CD4-positive, alpha-beta T cell treated with Interleukin-15 for 1 hour (primary cell): ENCODE data around the gene HEXIM2.

Experiments used
- DNase-seq: peaks from one replicate; pipeline ENCODE4 v3.0.0-alpha.2; 2020

Gene HEXIM2

DNA sequence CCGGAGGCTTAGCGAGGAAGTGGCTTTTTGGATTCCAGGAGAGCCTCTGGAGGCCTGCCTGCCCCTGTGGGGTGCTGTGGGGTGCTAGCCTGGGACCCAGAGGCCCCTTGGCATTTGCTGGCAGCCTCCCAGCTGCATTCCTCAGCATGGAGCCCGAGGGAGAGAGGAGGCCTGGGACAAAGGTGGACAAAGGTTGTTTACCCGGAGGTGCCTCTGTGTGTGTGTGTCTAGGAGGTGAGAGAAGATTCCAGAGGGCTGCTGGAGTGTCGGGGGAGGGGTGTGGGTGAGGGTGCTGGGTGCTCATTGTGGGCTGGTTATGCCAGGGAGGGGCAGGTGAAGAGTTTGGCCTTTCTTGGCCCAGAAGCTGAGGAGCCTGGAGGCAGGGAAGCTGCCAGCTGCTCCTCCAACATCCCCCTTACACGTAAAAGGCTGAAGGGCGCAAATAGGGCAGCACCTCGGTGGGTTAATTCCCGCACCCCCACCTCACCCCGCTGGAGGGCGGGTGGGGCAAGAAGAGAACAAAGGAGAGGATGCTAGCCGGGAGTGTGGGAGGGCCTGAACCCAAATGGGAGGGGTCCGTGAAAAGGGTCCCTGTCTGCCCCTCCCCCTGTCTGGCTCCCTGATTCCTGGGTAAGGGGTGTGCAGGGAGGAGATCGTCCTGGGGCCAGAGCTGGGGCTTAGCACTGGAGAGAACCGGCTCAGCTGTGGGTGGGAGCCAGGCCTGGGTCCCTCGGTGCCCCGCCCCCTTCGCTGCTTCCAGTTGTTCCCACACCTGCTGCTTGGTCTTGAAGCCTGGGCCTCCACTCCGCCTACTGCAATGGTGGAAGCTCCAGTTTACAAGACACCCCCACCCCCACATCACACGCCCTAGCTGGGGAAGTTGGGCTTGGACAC is 9.9 kb downstream of the HEXIM2 start:
- no peak for DNase-seq

DNA sequence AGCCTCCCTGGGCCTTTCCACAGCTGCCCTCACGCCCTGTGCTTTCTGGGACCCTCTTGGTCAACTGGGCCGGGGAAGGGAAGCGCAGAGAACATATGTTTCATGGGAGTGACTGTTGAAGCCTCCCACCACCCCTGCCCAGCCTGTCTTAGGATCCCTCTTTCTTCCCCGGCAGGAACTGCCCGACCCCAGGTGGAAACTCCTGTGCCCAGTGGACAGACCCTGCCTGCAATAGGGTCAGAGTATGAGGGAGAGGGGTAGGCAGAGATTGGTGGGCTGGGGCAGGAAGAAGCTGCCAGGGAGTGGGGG is 10.5 kb downstream of the HEXIM2 start:
- DNase-seq, result no peak

DNA sequence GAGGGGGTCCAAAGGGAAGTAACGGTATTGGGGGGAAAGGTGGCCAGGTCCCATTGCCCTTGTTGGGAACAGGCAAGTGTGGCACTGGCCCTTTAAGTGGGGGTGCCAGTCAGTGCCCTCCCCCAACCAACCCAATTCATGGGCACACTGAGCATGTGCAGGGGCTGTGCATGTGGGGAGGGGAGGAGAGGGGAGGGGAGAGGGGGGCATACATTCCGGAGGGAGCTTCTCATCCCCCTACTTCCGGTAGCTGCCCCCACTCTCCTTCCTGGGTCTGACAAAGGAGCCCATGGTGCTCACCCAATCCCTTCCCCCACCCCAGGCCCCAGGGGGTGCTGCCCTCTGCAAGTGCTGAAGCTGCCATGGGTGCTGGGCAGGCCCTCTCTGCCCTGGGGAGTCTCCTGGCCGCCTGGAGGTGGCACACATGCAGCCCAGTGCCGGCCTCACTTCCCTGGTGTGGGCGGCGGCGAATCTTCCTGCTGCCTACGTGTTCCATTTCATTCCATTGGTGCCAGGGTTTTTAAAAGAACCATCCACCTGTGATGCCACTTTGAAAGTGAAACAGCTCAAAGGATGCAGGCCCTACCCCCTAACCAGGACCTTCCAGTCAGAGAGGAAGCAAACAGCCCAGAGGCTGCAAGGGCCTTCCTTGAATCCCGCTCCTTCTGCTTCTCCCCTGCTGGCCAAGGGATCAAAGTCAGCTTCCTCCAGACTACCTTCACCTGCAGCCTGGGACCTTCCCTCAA is 11.0 kb downstream of the HEXIM2 start:
- DNase-seq, result peak; percentile 38

DNA sequence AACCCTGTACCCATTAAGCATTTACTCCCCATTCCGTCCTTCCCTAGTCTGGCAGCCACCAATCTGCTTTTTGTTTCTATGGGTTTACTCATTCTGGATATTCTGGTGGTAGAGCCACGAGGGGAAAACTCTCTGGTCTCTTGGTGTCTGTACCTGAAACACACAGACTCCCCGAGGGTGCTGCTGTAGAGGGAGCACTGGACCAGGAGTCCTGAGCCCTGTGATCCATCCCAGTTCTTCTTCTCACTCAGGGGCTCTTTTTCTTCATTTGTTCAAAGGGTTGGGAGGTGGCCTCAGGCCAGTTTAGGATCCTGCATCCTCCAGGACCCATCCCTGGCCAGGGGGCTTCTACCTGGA is 14.1 kb downstream of the HEXIM2 start:
- no peak for DNase-seq

DNA sequence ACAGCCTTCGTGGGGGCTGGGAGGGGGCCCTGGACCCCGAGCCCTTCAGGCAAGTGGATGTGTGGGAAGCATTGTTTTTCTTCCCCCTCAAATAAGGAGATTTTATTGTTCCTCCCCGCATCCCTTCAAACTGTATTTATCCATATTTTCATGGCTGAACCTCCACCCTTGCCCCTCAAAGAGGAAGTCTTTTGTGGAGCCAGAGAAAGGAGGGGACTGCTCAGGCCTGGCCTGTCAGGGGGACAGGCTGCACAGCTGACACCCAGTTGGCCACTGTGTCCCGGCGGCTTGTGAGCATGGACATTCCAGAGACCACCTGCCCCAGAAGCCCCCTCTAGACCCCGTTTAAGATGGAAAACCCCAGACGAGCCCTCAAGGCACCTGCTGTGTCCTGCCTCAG is 15.9 kb downstream of the HEXIM2 start:
- DNase-seq, result no peak

DNA sequence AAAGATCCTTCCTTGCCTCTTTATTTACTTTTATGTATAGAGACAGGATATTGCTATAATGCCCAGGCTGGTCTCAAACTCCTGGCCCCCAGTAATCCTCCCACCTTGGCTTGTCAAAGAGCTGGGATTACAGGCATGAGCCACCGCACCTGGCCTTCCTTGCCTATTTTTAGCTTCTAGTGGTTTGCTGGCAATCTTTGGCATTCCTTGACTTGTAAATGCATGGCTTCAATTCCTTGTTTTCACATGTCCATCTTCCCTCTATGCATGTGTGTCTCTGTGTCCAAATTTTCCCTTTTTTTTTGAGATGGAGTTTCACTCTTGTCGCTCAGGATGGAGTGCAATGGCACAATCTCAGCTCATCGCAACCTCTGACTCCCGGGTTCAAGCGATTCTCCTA is 22.5 kb downstream of the HEXIM2 start:
- no peak for DNase-seq

DNA sequence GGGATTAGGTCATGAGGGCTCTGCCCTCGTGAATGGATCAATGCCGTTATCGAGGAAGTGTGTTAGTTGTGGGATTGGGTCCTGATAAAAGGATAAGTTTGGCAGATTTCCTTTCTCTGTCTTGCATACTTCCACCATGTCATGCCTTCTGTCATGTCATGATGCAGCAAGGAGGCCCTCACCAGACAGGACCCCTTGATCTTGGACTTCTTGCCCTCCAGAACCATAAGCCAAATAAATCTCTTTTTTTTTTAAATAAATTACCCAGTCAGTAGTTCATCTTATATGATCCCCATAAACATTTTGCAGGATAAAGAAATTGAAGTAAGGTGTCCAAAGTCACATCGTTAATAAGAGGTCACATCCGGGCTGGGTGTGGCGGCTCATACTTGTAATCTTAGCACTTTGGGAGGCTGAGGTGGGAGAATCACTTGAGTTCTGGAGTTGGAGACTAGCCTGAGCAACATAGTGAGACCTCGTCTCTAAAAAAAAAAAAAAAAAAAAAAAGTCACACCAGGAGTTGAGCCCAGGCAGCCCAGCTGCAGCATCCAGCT is 25.2 kb downstream of the HEXIM2 start:
- no peak for DNase-seq

DNA sequence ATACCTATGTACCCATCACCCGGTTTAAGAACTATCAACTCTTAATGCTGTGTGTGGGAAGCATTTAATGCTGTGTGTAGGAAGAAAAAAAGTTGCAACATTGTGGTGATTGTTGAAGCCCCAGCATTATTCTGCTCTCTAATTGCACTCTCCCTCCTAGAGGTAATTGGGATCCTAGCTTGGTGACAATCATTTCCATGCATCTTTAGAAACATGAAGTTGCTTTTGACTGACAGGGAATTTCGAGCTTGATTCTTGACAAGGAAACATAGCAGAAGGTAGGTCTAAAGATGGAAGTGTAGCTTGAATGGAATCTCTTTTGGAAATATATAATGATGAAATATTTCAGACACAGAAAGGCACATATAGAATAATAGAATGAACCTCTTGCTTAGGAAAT is 27.3 kb downstream of the HEXIM2 start:
- DNase-seq, result no peak

DNA sequence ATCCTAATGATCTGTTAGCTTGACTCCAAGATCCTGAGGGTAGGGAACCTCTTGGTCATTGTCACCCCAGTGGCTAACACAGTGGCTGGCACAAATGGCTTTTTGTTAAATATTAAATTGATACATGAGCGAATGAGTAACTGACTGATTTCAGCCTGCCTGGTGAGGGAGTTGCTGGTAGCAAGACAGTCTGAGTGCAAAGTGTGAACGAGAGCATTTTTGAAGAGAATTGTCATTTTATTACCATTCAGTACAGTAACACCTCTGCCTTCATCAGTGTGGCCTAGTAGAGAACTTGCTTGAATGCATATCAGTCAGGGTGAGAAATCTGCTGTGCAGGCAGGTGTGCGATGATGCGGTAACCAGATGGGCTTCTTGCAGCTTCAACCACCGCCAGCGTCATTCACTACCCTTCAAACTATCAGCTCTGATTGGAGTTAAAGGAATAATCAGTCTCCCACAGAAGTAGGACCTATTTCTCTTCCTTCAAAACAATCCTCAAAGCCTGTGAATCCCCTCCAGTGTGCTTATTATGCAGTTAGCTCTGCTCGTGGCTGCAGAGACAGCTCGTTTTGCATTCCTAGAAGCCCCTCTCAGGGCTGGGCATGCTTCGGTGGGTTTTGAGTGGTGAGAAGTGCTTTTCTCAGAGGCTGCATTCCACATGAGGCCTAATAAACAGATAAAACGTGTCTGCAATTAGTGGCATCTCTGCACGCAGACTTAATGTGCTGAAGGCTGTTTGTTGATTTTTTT is 29.0 kb downstream of the HEXIM2 start:
- no peak for DNase-seq

DNA sequence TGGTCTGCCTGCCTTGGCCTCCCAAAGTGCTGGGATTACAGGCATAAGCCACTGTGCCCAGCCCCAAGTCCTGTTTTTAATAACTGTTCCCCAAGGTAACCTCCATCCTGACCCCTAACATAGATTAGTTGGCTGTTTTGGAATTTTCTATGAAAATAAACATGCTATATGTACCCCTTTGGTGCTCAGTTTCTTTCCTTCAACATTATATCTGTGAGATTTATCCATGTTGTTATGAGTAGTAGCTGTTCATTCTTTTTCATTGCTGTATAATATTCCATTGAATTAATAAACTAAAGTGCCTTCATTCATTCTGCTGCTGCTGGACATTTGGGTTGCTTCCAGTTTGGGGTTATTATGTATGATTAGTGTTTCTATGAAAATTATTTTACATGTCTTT is 33.7 kb downstream of the HEXIM2 start:
- DNase-seq, result no peak

DNA sequence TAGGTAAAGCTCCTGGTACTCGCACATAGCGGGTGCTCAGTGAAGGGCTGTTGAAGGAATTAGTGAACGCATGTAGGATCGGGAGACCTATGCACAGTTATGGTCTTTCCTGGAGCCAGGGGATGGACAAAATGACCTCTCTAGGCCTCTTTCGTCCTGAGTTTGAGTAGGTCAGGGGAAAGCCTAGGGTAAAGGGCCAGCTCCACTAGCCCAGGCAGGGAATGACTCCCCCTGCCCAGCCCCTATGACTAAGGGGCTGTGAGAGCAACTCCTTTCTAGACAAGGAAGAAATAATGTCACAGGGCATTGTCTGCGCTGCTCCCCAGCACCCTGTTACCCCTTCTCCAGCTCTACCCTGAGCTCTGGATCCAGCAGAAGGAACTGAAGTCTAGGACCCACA is 35.4 kb downstream of the HEXIM2 start:
- no peak for DNase-seq

DNA sequence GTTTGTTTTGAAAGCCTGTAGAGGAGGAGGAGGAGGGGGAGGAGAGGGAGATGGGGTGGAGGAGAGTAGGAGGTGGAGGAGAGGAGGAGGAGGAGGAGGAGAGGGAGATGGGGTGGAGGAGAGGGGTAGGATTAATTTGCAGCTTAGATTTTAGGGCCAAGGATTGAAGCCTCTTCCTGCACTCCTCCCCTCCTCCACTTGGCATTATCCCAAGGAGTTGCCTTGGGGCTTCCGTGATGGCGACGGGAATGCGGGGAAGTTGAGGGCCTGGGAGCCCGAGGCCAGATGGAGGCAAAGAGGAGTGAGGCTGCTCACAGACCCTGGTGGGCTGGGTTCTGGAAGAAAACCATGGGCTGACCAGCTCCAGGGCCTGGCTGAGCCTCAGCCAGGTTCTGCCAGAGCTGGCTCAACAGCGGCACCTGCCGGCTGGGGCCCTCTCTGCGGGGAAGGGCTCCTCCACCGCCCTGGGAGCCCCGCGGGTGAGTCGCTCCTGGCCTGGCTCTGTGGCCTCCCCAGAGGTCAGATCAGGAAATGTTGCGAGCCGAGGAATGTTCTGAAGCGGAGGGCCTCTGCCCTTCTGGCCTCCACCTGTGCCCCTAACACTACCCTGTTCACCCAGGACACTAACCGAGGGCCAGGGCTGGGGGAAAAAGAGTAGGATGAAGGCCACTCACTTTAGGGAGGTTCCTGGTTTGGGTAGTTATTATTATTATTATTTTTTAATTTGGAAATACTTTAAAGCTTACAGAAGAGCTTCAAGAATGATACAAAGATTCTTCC is 36.1 kb downstream of the HEXIM2 start:
- peak; percentile 85 for DNase-seq

DNA sequence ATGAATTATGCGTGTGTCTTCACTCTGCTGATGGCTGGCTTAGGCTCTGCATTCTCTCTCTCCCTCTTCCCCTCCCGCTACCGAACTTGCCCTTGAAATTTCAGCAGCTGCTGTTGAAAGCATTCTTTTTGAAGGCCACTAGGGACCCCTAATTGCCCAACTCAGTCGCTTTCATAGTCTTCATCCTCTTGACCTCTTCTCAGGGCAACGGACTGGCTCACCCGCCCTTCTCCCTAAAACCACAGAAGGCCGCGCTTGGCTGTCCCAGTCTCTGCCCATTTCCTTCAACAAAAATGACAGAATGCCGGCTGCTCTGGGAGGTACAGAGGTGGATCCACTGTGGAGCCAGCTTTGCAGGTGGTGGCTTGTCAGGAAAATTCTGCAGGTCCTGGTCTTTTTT is 39.0 kb downstream of the HEXIM2 start:
- peak; percentile 20 for DNase-seq

DNA sequence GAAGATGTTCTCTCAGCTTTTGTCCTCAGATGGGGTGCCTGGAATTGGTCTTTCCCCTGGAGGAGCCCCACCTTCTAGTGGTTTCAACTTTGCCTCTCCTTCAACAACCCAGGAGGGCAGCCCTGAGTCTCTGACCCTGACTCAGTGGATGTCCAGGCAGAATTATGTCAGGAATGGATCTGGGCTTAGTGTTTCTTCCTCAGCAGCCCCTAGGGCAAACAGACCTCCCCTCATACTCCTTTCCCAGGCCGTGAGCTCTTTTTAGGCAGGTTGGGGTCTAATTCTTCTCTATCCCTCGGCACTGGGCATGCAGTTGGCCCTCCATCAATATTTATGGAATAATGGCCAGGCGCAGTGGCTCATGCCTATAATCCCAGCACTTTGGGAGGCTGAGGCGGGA is 39.8 kb downstream of the HEXIM2 start:
- DNase-seq, result no peak

DNA sequence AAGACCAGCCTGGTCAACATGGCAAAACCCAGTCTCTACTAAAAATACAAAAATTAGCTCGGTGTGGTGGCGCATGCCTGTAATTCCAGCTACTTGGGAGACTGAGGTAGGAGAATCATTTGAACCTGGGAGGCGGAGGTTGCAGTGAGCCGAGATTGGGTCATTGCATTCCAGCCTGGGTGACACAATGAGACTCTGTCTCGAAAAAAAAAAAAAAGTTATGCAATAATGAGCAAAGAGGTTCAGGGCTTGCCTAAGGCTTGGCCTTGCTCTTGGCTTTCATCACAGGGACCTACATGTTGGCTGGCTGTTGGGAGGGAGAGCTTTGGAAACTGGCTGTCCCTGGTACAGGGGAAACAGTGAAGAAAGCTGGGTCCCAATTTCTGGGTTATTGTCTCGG is 40.2 kb downstream of the HEXIM2 start:
- DNase-seq, result peak; percentile 38

DNA sequence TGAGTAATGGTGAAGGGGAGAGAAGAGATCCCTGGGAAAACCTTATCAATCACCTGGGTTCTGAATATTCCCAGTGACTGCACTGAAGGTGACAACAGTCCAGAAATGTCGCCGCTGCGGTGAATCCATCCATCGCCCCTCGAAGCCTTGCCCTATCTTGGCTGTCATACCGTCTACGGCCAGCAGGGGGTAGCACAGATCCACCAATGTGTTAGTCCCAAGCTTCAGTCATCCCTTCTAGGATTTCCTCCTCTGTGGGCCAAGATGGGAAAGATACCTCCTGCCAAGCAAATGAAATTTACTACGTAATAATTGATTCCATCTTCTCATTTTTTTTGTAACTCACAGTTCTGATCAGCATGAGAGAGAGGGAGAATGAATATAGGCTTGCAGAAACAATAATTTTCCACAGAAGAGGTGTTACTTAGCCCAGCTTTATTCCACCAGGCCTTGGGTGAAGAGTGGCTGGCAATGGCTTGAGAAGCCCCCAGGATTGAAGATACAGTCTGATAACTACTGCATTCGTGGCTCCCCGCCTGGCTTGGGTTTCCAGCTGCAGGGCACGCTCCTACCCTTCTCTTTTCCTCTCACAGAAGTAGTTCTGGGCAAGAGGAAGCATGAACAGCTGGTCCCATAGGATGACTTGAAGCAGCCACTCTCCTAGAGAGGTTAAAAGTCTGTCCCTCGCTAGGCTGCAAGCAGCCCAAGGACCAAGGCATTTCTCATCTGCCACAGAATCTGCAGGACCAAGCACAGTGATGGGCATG is 57.4 kb downstream of the HEXIM2 start:
- DNase-seq, result peak; percentile 76
